GM19238 (cell line): ENCODE results near the gene GSX1.
"Not testable (repeated sequence)": the region's sequence is repeated elsewhere in the genome, so short reads cannot be mapped to it uniquely, and the experiment has no call there.

Experiments
- DNase-seq: peaks from one replicate; pipeline ENCODE4 v3.0.0; 2011; ENCODE audit warnings: low spot score; ENCODE audit not compliant: insufficient read length

Gene GSX1

GRCh38 chr13:27794368-27794691, 2.0 kb downstream of the GSX1 start:
- no peak for DNase-seq

- DNase-seq: no peak
These were observed 2.8 kb downstream of the GSX1 start for GRCh38 chr13:27794921-27795717.

- no peak for DNase-seq
These were observed 3.4 kb downstream of the GSX1 start for GRCh38 chr13:27795718-27796019.

GRCh38 chr13:27796544-27797227, 4.4 kb downstream of the GSX1 start:
- no peak for DNase-seq

GRCh38 chr13:27797228-27797624, 4.9 kb downstream of the GSX1 start:
- no peak for DNase-seq

GRCh38 chr13:27806744-27807387, 14.6 kb downstream of the GSX1 start:
- no peak for DNase-seq

GRCh38 chr13:27808851-27809550, 16.7 kb downstream of the GSX1 start:
- DNase-seq: no peak

- DNase-seq: no peak
These were observed 17.7 kb downstream of the GSX1 start for GRCh38 chr13:27810009-27810408.

- DNase-seq: no peak
These were observed 18.2 kb downstream of the GSX1 start for GRCh38 chr13:27810461-27810860.

GRCh38 chr13:27813826-27814225, 21.5 kb downstream of the GSX1 start:
- DNase-seq: no peak

GRCh38 chr13:27817832-27818231, 25.5 kb downstream of the GSX1 start:
- DNase-seq: not testable (repeated sequence)

- no peak for DNase-seq
These were observed 28.5 kb downstream of the GSX1 start for GRCh38 chr13:27820524-27821482.

GRCh38 chr13:27821566-27821965, 29.3 kb downstream of the GSX1 start:
- DNase-seq: no peak

- no peak for DNase-seq
These were observed 30.1 kb downstream of the GSX1 start for GRCh38 chr13:27822258-27822872.

- no peak for DNase-seq
These were observed 30.6 kb downstream of the GSX1 start for GRCh38 chr13:27822873-27823311.

- DNase-seq: no peak
These were observed 31.8 kb downstream of the GSX1 start for GRCh38 chr13:27824121-27824520.

- no peak for DNase-seq
These were observed 32.8 kb downstream of the GSX1 start for GRCh38 chr13:27825072-27825471.

GRCh38 chr13:27826379-27827353, 34.4 kb downstream of the GSX1 start:
- DNase-seq: peak; percentile 69

- DNase-seq: no peak
These were observed 35.4 kb downstream of the GSX1 start for GRCh38 chr13:27827646-27828045.
